GM11168 (cell line): ENCODE measurements around the gene RDM1.

ENCODE experiments used
- in situ Hi-C: fragments of 300-500 bp; cut with MboI; formaldehyde crosslinking; loops from one replicate; pipeline ENCODE4 v1.12.0; 2022; ENCODE audit warnings: low sequenced_read_pairs; ENCODE audit not compliant: unreplicated experiment

RDM1 gene

GRCh38 chr17:35875800-35876139 lies 54.8 kb downstream of the RDM1 start:
- in situ Hi-C loops, result no loop called here

DNA sequence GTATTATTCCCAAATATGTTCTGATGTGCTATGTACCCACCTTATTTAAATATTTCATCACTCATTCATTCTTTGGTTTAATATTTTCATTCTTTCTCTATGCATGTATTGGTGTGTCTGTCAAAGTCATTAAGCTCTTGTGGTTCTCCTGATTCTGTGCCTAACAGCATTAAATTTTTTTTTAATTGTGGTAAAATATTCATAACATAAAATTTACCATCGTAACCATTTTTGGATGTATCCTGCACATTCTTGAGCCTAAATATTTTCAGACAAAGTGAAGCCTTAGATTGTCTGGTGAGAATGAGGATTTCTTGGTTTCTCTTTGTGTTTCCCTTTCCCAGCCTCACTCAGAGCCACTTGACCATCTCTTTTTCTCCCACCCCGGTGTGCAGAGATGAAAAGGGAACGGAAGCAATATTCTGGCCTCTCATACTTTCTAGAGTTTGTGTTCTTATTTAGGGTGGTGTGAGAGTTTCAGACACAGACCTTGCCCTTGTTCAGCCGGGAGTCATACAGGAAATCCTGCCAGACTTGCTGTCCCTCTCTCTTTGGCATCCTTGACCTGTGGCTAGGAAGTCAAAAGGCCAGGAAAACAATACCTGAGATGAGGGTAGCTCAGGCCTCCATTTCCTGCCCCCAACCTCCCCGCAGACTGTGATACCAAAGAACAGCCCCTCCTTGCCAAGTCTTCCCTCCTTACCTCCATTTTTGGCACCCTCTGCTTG lies 55.3 kb downstream of the RDM1 start:
- in situ Hi-C loops, result no loop called here

- in situ Hi-C loops, result no loop called here
Measured at GRCh38 chr17:35872196-35872980, 58.2 kb downstream of the RDM1 start.

DNA sequence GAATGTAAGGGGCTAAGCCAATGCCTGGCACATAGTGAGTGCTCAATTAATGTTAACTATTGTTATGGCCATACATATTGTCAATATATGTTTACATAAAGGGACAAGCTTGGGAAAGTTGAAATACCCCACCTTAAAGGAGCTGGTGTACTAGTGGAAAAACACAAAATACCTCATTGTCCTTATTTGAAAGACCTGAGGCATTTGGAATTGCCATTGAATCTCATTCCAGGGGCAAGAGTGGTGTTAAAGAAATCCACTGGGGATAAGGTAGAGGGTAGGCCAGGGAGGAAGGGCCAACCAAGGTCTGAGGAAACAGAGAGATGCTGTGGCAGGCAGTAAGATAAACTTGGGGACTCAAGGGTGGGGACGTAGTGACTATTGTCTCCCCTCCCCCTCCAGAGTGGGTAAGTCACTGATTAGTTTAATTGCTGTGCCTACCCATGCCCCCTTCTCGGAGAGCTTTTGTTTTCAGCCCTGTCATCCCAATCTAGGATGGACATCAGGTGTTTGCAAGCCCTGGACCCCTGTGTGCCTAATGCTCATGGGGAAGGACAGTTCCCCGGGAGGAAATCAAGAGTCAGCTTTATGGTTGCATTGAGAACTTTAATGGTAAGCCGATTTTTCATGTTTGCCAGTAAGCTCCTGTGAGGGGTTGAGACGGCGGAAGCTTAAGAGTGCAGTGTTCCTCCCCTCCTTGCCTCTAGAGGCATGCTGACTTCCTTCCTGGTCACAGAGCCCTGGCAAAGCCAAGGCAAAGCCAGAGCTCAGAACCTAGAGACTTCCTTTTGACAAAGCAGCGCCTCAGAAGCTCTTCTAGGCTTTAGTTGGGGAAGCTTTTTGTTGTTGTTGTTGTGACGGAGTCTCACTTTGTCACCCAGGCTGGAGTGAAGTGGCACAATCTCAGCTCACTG lies 59.4 kb downstream of the RDM1 start:
- in situ Hi-C loops, result no loop called here

DNA sequence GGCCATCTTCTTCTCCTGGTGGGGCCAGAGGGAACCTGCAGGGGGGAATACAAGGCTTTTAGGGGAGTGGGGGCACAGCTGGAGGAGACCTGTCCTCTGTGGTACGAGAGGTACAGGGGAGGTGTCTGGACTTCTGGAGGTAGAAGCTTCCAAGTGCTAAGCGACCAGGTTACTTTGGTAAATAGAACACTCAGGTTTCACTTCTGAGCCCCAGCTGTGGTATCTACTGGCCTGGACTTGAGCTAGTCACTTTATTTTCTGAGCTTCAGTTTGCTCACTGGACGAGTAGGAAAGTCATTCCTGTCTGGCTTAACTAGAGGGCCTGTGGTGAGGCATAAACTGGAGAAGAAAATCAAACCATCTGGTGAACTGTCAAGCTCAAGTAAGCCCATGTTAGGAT lies 61.8 kb downstream of the RDM1 start, which contains the start of gene HEATR9:
Gene HEATR9, minus strand, starts transcription at position 155 of the 400 bp plus-strand sequence. Its CDS starts 149 bp downstream, at position 6.
- in situ Hi-C loops, result no loop called here
